Upper lobe of left lung (tissue), 6 donors: ENCODE measurements around the gene VAV3. TPM values are rescaled to one million over a fixed set of nuclear protein-coding genes. Genes with fewer than 3 reads are reported as not detected.
A peak's percentile ranks its signal among the peaks of the same experiment; 100 is the strongest.

Experiments used
- ATAC-seq, 2 donors: fragments of 200-7000 bp; cut with Tn5 transposase; one replicate each; pipeline ENCODE4 v1.9.1; 2022; ENCODE audit warnings: mild to moderate bottlenecking in 2 of 2, moderate library complexity in 2 of 2; ENCODE audit not compliant: low FRiP score in 2 of 2
- DNase-seq, 2 donors: peaks; one replicate each; pipeline ENCODE4 v3.0.0-alpha.2; 2019 to 2020
- H3K27ac ChIP-seq, 4 donors: fragments of 200-600 bp; sonication (generic); one replicate each; pipeline ENCODE4 v1.5.1; 2016 to 2019
- H3K27me3 ChIP-seq, 4 donors: fragments of 200-600 bp; sonication (generic); one replicate each; pipeline ENCODE4 v1.5.1; 2017 to 2019
- H3K36me3 ChIP-seq, 4 donors: fragments of 200-600 bp; sonication (generic); one replicate each; pipeline ENCODE4 v1.5.1; 2016 to 2019
- H3K4me1 ChIP-seq, 4 donors: fragments of 200-600 bp; sonication (generic); one replicate each; pipeline ENCODE4 v1.5.1; 2018 to 2019
- H3K4me3 ChIP-seq, 4 donors: fragments of 200-600 bp; sonication (generic); one replicate each; pipeline ENCODE4 v1.5.1; 2017 to 2019; ENCODE audit warnings: mild to moderate bottlenecking in 2 of 4, moderate library complexity in 1 of 4
- H3K9me3 ChIP-seq, 4 donors: fragments of 200-600 bp; sonication (generic); one replicate each; pipeline ENCODE4 v1.5.1; 2018 to 2019
- EP300 ChIP-seq, 4 donors: sonication (generic); formaldehyde crosslinking; IDR thresholded peaks; one replicate each; pipeline ENCODE4 v1.5.1; 2017; ENCODE audit warnings: antibody characterized with exemption in 4 of 4, control low read depth in 2 of 4
- POLR2A ChIP-seq, 4 donors: fragments of 450-650 bp; IDR thresholded peaks; one replicate each; pipeline ENCODE4 v1.5.1; 2016 to 2017; ENCODE audit warnings: antibody characterized with exemption in 4 of 4, mild to moderate bottlenecking in 2 of 4
- POLR2AphosphoS5 ChIP-seq, 2 donors: sonication (generic); formaldehyde crosslinking; IDR thresholded peaks; one replicate each; pipeline ENCODE4 v1.5.1; 2017; ENCODE audit warnings: antibody characterized with exemption in 2 of 2
- WGBS, 2 donors: methylation state at CpG; one replicate each; pipeline ENCODE4 v1.1.5; 2017 to 2018; 5-methylcytosine and 5-hydroxymethylcytosine counted together
- total RNA-seq, 6 donors: library from RNA; depleted of rRNA in 4 of 6; stranded (reverse); fragments of >200 nt in 4 of 6; gene quantifications; one replicate each; pipeline versions ENCODE4 v1.1.0 to v1.2.1, GENCODE V29; 2016 to 2021
- TF ChIP-seq, protein P1 (sequence below), 6 experiments: fragments of 450-650 bp in 4 of 6; fragments of 200-600 bp in 2 of 6; sonication (generic) in 2 of 6; IDR thresholded peaks; one replicate each; pipeline ENCODE4 v1.5.1; 2016 to 2019; ENCODE audit warnings: antibody characterized with exemption in 6 of 6
- donor health status: DM: no; HTN: no; CAD: no; lungs with moderate emphysema.
- donor health status: DM: no; HTN: yes; CAD: no; lungs with severe emphysema.

VAV3 gene
- total RNA-seq, 6 donors from 2014 or later: 5.9 to 13.6 (median 7.8) TPM

DNA sequence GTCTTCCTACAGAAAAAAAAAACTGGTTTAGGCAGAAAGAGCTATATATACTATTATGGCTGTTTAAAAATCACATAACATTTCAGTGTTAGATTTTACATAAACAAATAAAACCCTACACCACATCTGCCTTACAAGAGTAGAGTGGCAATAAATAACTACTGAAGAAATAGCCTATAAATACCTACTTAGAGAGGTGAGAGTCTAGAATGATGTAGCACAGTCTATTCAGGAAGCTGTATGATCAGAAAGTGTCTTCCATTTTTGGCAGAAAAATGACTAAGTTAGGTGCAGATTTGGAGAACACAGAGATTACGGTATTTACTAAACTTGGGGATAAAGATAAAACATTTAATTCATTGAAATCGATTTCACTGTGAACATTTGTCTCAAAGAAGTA is 75.5 kb downstream of the VAV3 start:
- 90 to 97% methylated on average over 2 of the region's 2 CpGs for WGBS, 2 donors

GRCh38 chr1:107883562-107883961 is 81.4 kb downstream of the VAV3 start:
- TF ChIP-seq EP300 (IDR thresholded peaks at IDR 0.05) (no peak), POLR2A (IDR thresholded peaks at IDR 0.05) (no peak), POLR2AphosphoS5 (IDR thresholded peaks at IDR 0.05) (no peak)
- TF ChIP-seq, protein P1, sequence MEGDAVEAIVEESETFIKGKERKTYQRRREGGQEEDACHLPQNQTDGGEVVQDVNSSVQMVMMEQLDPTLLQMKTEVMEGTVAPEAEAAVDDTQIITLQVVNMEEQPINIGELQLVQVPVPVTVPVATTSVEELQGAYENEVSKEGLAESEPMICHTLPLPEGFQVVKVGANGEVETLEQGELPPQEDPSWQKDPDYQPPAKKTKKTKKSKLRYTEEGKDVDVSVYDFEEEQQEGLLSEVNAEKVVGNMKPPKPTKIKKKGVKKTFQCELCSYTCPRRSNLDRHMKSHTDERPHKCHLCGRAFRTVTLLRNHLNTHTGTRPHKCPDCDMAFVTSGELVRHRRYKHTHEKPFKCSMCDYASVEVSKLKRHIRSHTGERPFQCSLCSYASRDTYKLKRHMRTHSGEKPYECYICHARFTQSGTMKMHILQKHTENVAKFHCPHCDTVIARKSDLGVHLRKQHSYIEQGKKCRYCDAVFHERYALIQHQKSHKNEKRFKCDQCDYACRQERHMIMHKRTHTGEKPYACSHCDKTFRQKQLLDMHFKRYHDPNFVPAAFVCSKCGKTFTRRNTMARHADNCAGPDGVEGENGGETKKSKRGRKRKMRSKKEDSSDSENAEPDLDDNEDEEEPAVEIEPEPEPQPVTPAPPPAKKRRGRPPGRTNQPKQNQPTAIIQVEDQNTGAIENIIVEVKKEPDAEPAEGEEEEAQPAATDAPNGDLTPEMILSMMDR (IDR thresholded peaks at IDR 0.05): no peak
- H3K36me3 ChIP-seq: no peaks in the 10 kb centered on the region
- H3K4me3 ChIP-seq: no peak overlapping the region
- H3K27ac ChIP-seq: no peak overlapping the region
- H3K27me3 ChIP-seq: no peaks in the 10 kb centered on the region
- no peaks in the 10 kb centered on the region for H3K9me3 ChIP-seq
- DNase-seq (peak in 1 of 2 donors; percentile 40), ATAC-seq (no peak)
- peaks cover 0 to 5% (median 0%) of the 10 kb centered on the region in 4 donors for H3K4me1 ChIP-seq

More for the DNA sequence above, 75.5 kb downstream of the VAV3 start:
- Histone ChIP-seq H3K4me1 (peaks cover 0 to 2% (median 0%) of the 10 kb centered on the region in 4 donors), H3K27me3 (no peaks in the 10 kb centered on the region), H3K9me3 (no peaks in the 10 kb centered on the region), H3K36me3 (no peaks in the 10 kb centered on the region), H3K27ac (no peak overlapping the region), H3K4me3 (no peak overlapping the region)
- DNase-seq (no peak), ATAC-seq (no peak)
- TF ChIP-seq, protein P1 (IDR thresholded peaks at IDR 0.05): no peak
- TF ChIP-seq POLR2AphosphoS5 (IDR thresholded peaks at IDR 0.05): no peak
- TF ChIP-seq POLR2A (IDR thresholded peaks at IDR 0.05): no peak
- no peak for TF ChIP-seq EP300 (IDR thresholded peaks at IDR 0.05)

- 80 to 83% methylated on average over 2 of the region's 2 CpGs for WGBS, 2 donors
- Histone ChIP-seq H3K4me3 (no peak overlapping the region), H3K27me3 (no peaks in the 10 kb centered on the region), H3K9me3 (no peaks in the 10 kb centered on the region), H3K4me1 (peaks cover 0 to 25% (median 9%) of the 10 kb centered on the region in 4 donors), H3K36me3 (no peaks in the 10 kb centered on the region), H3K27ac (no peak overlapping the region)
- TF ChIP-seq, protein P1 (IDR thresholded peaks at IDR 0.05): no peak
- TF ChIP-seq POLR2AphosphoS5 (IDR thresholded peaks at IDR 0.05): no peak
- TF ChIP-seq EP300 (IDR thresholded peaks at IDR 0.05): no peak
- TF ChIP-seq POLR2A (IDR thresholded peaks at IDR 0.05): no peak
- DNase-seq (no peak), ATAC-seq (no peak)
Measured at GRCh38 chr1:107879927-107880326, 85.1 kb downstream of the VAV3 start.

GRCh38 chr1:107879346-107879745 is 85.6 kb downstream of the VAV3 start:
- no peak overlapping the region for H3K27ac ChIP-seq
- H3K9me3 ChIP-seq: no peaks in the 10 kb centered on the region
- TF ChIP-seq, protein P1 (IDR thresholded peaks at IDR 0.05): no peak
- no peak for TF ChIP-seq POLR2AphosphoS5 (IDR thresholded peaks at IDR 0.05)
- TF ChIP-seq EP300 (IDR thresholded peaks at IDR 0.05): no peak
- no peak for TF ChIP-seq POLR2A (IDR thresholded peaks at IDR 0.05)
- H3K27me3 ChIP-seq: no peaks in the 10 kb centered on the region
- WGBS, 2 donors: 62 to 67% methylated on average over 1 of the region's 1 CpG
- no peak overlapping the region for H3K4me3 ChIP-seq
- H3K4me1 ChIP-seq: peaks cover 0 to 25% (median 9%) of the 10 kb centered on the region in 4 donors
- DNase-seq (no peak), ATAC-seq (no peak)
- H3K36me3 ChIP-seq: no peaks in the 10 kb centered on the region

DNA sequence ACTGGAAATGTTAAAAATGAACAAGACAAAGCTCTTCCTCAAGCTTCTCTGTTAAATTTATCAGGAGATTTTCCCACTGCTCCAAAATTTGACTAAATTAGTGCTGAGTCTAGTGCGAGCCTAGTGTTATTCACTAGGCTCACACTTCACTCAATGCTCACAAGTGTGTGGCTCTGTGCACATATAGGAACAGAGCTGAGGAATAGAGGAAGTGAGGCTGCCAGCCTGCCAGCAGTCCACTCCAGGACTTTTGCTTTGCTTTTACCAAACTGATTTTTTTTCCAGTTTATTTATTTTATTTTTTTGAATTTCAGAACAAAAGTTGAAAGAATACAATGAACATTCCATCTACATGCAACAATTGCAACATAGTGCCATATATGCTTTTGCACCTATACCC is 87.2 kb downstream of the VAV3 start:
- TF ChIP-seq POLR2A (IDR thresholded peaks at IDR 0.05) (no peak), EP300 (IDR thresholded peaks at IDR 0.05) (no peak), POLR2AphosphoS5 (IDR thresholded peaks at IDR 0.05) (no peak)
- TF ChIP-seq, protein P1 (IDR thresholded peaks at IDR 0.05): no peak
- Histone ChIP-seq H3K36me3 (no peaks in the 10 kb centered on the region), H3K4me3 (no peak overlapping the region), H3K27me3 (no peaks in the 10 kb centered on the region), H3K4me1 (peaks cover 0 to 22% (median 9%) of the 10 kb centered on the region in 4 donors), H3K9me3 (no peaks in the 10 kb centered on the region), H3K27ac (no peak overlapping the region)
- peak in 1 of 2 donors; percentile 45 for DNase-seq
- ATAC-seq: peak in 1 of 2 donors; percentile 80
- WGBS, 2 donors: 57 to 68% methylated on average over 1 of the region's 1 CpG
